Stimulated activated CD4-positive, alpha-beta T cell treated with anti-CD3 and anti-CD28 coated beads, Interleukin-15, amount 100 ng/mL, for 24 hours (primary cell): Measurements from ENCODE around the gene CHST11.

Source experiments
- DNase-seq: peaks from one replicate; pipeline ENCODE4 v3.0.0-alpha.2; 2020

Gene CHST11

GRCh38 chr12:104635607-104636343 is 179.0 kb downstream of the CHST11 start:
- no peak for DNase-seq

DNA sequence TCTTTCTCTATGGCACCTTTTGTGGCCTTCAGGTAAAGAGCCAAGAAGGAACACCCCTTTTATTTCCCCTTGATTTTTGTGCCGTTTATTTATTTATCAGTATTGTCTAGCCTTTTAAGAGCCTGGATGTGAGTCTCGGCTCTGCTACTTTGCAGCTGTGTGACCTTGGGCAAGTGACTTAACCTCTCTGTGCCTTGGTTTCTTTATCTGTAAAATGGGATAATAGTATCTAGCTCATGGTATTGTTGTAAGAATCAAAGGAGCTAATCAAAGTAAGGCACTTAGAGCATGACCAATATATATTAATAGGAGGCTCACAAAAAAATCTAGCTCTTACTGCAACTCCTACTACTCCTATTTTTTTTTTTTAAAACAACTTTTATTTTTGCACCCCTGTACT is 179.7 kb downstream of the CHST11 start:
- DNase-seq, result no peak

DNA sequence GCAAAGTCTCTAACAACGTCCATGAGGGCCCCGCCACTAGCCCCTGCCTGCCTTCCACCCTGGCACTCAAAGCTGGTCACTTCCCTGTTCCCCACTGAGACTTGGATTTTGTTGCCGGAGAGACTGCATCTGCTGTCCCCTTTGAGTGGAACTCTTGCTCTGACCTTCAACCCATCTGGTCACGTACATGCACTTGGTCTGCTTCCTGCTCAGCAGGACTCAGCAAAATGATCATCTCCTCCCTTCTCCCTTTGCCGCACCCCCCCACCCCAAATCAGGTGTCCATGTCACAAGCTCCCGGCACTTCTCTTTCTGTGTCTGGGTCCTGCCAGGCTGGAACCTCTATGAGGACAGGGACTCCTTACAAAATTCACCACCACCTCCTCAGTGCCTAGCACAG is 180.9 kb downstream of the CHST11 start:
- no peak for DNase-seq

- no peak for DNase-seq
Observed at GRCh38 chr12:104638218-104638850, 181.6 kb downstream of the CHST11 start.

DNA sequence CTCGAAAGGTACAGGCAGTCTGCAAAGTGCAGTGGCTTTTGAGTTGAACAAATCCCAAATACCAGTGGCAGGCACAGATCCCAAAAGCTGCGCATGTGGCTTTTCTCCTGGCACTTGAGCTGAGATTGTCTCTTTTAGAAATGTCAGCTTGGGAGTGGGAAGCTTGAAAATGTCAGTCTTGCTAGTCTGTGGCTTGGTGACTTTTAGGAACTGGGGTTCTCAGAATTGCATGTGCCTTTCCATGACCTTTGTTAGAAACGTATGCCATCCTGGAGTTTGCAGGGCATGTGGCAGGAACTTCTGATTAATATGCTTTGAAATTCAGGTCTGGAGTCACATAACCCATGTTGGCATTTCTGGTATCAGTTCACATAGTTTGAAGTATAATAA is 182.1 kb downstream of the CHST11 start:
- DNase-seq, result no peak

- DNase-seq, result no peak
Observed at GRCh38 chr12:104640956-104641355, 184.2 kb downstream of the CHST11 start.

DNA sequence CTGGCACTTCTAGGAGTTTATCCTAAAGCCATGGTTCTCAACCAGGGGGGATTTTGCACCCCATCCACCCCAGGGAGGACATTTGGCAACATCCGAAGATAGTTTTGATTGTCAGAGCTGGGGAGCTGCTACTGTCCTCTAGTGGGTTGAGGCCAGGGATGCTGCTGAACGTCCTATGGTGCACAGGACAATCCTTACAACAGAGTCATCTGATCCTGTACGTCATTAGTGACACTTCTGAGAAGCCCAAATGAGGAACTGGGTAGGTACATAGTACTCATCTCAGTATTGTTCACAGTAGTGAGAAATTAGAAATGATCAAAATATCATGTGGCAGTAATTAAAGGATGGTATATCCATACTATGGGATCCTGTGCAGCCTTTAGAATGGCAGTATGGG is 185.1 kb downstream of the CHST11 start:
- DNase-seq, result no peak

GRCh38 chr12:104643093-104643818 is 186.5 kb downstream of the CHST11 start:
- DNase-seq, result no peak

DNA sequence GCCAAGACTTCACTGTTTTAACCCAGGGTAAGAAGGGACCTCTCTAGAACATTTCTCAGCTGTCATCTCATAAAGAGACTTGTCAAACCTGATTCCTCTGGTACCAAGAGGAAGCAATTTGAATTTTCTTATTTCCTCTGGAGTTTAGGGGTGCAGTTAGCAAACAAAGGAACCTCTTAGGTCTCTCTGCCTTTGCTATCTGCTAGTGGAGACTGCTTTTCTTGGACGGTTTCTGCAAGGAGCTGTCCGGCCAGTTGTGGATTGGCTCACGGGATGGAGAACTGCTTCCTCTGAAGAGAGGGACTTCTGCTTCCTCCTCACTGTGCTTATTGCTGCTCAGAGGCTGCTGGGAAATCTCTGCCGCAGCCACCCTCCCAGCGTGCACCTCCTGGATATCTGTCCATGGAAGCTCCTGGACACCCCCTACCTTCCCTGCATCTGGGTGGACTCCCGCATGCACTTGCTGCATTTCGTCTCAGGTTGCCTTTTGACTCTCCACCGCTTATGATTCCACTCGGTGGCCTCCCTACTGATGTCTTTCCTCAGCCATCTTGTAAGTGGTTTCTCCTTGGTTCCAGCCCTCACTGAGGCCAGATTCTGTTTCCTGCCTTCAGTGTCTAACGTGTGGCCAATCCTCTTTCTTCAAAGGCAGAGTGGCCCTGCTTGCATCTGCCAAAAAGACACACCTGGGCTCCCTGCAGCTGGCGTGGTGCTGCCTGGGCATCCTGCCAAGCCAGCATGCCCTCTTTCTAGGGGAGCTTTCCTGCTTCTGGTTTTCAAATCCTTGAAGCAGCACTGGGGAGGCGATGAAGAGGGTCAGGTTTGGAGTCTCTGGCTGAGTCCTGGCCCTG is 187.3 kb downstream of the CHST11 start:
- peak; percentile 6 for DNase-seq

- DNase-seq, result no peak
Observed at GRCh38 chr12:104648756-104649155, 192.0 kb downstream of the CHST11 start.

DNA sequence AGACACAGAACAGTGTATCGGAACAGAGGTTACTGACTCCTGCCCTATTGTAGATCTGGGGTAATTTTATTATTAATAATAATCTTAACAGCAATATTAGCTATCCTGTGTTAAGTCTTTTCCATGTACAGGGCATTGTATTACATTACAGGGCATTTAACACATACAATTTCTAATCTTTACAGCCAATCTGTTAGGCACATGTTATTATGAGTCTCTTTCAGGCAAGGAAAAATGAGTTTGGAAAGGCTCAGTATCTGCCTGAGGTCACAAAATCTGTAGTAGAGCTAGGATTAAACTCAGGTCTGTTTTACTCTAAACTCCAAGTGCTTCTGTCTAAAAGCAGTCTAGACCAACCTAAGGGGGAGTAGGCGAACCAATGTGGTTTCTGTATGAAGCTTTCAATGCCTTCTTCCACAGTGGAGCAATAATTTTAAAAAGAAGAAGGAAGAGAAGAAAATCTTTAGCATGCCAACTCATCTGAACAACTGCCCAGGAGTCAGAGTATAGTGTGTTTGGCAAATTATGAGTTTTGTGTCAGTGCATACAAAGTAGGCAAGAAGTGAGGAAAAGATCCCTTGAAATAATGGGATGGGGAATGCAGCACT is 192.6 kb downstream of the CHST11 start:
- no peak for DNase-seq

DNA sequence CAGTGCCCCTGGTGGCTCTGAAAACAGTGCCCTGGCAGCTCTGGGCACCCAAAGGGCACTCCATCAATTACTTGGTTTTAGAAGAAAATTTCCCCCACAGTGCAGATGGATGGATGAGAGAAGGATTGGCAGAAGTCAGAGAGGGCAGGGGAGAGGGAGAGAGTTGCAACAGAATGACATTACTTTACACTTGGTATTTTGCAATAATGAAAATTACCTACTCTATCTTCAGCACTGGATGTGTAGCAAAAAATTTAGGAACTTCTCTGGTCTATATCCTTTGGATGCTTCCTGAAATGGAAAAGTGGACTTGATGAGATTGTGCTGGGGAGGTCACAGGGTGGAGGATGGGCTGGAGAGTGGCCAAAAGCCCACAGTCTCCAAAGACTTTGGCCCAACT is 193.2 kb downstream of the CHST11 start:
- DNase-seq, result no peak

GRCh38 chr12:104650541-104650940 is 193.8 kb downstream of the CHST11 start:
- no peak for DNase-seq

GRCh38 chr12:104651811-104652210 is 195.1 kb downstream of the CHST11 start:
- no peak for DNase-seq

DNA sequence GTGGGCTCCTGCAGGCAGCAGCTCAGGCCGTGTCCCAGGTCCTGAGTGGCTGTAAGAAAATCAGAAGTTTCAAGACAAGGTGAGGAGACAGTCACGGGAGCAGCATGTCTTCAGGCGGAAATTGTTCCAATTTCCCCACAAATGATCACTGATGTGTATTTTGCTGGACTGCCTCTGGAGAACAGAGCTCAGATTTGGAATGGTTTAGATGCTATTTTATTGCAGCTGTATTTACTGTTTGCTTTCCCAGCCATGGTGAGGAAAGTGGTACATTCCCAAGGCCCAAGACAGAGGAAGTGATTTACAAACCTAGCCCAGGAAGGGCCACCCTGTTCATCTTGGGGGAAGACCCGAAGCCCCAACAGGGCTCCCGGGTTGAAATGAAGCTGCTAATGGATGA is 195.6 kb downstream of the CHST11 start:
- DNase-seq, result no peak

DNA sequence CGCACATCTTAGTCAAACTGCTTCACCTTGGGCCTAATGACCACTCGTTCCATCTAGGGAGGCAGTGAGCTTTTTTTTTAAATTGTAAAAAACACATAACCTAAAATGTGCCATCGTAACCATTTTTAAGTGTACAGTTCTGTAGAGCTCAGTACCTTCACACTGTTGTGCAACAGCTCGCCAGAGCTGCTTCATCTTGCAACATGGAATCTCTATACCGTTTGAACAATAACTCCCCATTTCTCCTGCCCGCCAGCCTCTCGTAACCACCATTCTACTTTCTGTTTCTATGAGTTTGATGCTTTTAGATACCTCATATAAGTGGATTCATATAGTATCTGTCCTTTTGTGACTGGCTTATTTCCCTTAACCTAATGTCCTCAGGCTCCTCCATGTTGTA is 196.2 kb downstream of the CHST11 start:
- DNase-seq, result no peak

- DNase-seq, result peak; percentile 32
Observed at GRCh38 chr12:104653730-104654664, 197.2 kb downstream of the CHST11 start.

- DNase-seq, result no peak
Observed at GRCh38 chr12:104654665-104655609, 198.2 kb downstream of the CHST11 start.

DNA sequence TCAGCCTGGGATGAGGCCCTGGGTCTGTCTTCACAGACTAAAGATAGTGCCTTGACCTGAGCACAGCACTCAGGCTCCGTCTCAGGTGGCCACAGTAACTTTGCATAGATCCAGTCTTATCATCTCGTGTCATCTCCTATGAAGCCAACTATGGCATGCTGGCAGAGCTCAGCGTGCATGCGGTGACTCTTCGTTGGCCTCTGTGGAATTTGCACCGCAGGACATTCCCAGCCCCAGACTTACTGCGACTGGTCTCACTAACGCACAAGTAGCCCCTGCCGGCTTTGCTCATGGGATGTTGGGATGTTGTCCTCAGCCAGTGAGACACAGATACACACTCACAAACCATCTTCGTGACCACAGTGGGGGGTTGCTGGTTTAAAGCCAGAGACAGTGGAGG is 199.6 kb downstream of the CHST11 start:
- no peak for DNase-seq

DNA sequence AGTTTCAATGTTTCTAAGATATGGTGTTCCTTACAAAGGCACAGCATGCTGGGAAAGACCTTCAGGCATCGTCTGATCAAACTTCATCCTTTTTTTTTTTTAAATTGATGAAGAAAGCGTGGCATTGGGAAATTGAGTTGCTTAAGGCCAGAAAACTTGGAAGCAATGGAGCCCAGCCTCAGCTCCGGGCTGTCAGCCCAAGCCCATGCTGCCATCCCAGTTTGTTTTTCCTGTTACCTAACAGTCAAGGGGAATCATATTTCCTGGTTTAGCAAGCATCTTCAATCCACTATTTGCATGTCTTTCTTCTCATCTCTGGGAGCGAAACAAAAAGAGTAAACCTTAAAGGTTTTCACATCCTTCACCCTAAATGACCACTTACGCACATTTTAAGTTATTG is 200.2 kb downstream of the CHST11 start:
- DNase-seq, result no peak
